Loucy (cell line): ENCODE data around the gene PAFAH1B1.

Experiments
- H2AFZ ChIP-seq: fragments of 200-600 bp; sonication (generic); 2 replicates; pipeline ENCODE4 v1.6.0; 2016; ENCODE audit warnings: antibody characterized with exemption, mild to moderate bottlenecking, low read length, moderate library complexity
- H3F3A ChIP-seq: fragments of 200-600 bp; 2 replicates; pipeline ENCODE4 v1.6.0; 2016; ENCODE audit warnings: antibody characterized with exemption, low read depth, mild to moderate bottlenecking
- H3K27me3 ChIP-seq: fragments of 200-600 bp; sonication (generic); 2 replicates; pipeline ENCODE4 v1.6.1; 2014; ENCODE audit warnings: low read length, mild to moderate bottlenecking; ENCODE audit not compliant: insufficient read depth, poor library complexity, severe bottlenecking
- H3K36me3 ChIP-seq: fragments of 200-600 bp; sonication (generic); 2 replicates; pipeline ENCODE4 v1.6.1; 2016; ENCODE audit warnings: low read length; ENCODE audit not compliant: insufficient read depth
- H3K4me1 ChIP-seq: fragments of 200-600 bp; sonication (generic); 2 replicates; pipeline ENCODE4 v1.5.1; 2014; ENCODE audit warnings: low read length, mild to moderate bottlenecking; ENCODE audit not compliant: insufficient read depth, poor library complexity, severe bottlenecking
- H3K4me2 ChIP-seq: fragments of 200-600 bp; sonication (generic); 2 replicates; pipeline ENCODE4 v1.6.0; 2014; ENCODE audit warnings: antibody characterized with exemption, low read length, low read depth, mild to moderate bottlenecking; ENCODE audit not compliant: poor library complexity, severe bottlenecking
- H3K4me3 ChIP-seq: fragments of 200-600 bp; sonication (generic); 2 replicates; pipeline ENCODE4 v1.5.1; 2014; ENCODE audit warnings: low read length, mild to moderate bottlenecking, mixed read lengths; ENCODE audit not compliant: poor library complexity, severe bottlenecking
- H3K79me2 ChIP-seq: fragments of 200-600 bp; sonication (generic); 2 replicates; pipeline ENCODE4 v1.6.1; 2014; ENCODE audit warnings: low read length; ENCODE audit not compliant: insufficient read depth
- H3K9ac ChIP-seq: fragments of 200-600 bp; sonication (generic); 2 replicates; pipeline ENCODE4 v1.6.0; 2014; ENCODE audit warnings: mild to moderate bottlenecking, low read depth, low read length, moderate library complexity; ENCODE audit not compliant: poor library complexity, severe bottlenecking
- H3K9me2 ChIP-seq: fragments of 200-600 bp; sonication (generic); replicated peaks from 2 replicates; pipeline ENCODE4 v1.6.1; 2016; ENCODE audit warnings: low read depth, low read length, mixed read lengths
- H3K9me3 ChIP-seq: fragments of 200-600 bp; sonication (generic); 2 replicates; pipeline ENCODE4 v1.6.1; 2014; ENCODE audit warnings: mild to moderate bottlenecking, antibody characterized with exemption, low read length, low read depth; ENCODE audit not compliant: insufficient read depth
- H4K20me1 ChIP-seq: fragments of 200-600 bp; sonication (generic); 2 replicates; pipeline ENCODE4 v1.6.0; 2014; ENCODE audit warnings: antibody characterized with exemption, low read length, mild to moderate bottlenecking; ENCODE audit not compliant: insufficient read depth, poor library complexity, severe bottlenecking
- EZH2phosphoT487 ChIP-seq: fragments of 200-600 bp; IDR thresholded peaks from 2 replicates; pipeline ENCODE4 v1.6.1; 2018; ENCODE audit warnings: antibody characterized with exemption, mild to moderate bottlenecking, moderate library complexity, borderline replicate concordance
- TF ChIP-seq, protein P1 (sequence below): fragments of 200-600 bp; sonication (generic); conservative IDR thresholded peaks from 2 replicates; pipeline ENCODE4 v1.5.1; 2014; ENCODE audit warnings: mild to moderate bottlenecking, antibody characterized with exemption, low read length

PAFAH1B1 gene

DNA sequence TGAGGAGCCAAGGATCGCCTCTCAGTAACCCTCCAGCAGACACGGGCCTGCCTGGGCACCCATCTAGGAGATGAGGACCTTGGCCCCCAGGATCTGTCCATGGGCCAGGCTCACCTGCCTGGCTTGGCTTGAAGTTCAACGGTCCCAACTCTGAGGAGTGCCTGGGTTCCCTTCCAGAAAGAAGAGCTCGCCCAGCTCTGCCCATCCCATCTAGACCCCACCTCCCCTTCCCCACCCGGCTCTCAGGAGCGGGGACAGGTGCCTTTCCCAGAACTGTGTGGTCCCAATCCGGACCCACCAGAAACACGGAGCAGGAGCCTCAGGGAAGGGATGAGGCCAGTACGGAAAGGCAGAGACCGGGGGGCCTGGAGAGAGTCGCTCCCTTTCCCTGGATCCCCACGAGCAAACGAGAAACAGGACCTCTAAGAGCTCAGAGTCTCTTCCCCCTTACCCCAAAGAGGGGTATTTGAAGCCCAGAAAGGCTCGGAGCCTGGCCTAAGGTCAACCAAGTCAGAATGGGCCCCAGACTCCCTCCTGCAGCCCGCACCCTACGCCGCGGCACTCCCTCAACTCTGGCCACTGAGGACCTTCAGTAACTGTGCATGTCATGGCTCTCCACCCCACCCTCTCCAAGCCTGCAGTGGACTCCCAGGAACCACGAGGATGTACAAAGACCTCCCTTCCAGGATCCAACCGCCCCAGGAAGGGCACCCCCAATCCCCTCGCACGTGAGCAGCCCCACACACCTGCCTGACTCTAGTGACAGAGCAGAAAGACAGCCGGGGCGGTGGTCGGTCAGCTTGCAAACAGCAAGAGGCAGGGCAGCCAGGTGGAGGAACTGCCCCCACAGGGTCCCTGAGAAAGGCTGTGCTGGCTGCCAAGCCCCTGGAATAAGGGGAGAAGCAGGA, 112.7 kb downstream of the PAFAH1B1 start:
- no peak overlapping the region for H2AFZ ChIP-seq
- peaks cover 21% of the 10 kb centered on the region; the same call in 1 of the 2 replicates for H3K36me3 ChIP-seq
- peaks cover 27% of the 10 kb centered on the region for H3K4me1 ChIP-seq
- no peaks in the 10 kb centered on the region for H3F3A ChIP-seq
- no peaks in the 10 kb centered on the region for H3K27me3 ChIP-seq
- H3K4me3 ChIP-seq = no peak overlapping the region
- H3K79me2 ChIP-seq = peaks cover 66% of the 10 kb centered on the region
- peaks cover 45% of the 10 kb centered on the region for H4K20me1 ChIP-seq
- TF ChIP-seq, protein P1, sequence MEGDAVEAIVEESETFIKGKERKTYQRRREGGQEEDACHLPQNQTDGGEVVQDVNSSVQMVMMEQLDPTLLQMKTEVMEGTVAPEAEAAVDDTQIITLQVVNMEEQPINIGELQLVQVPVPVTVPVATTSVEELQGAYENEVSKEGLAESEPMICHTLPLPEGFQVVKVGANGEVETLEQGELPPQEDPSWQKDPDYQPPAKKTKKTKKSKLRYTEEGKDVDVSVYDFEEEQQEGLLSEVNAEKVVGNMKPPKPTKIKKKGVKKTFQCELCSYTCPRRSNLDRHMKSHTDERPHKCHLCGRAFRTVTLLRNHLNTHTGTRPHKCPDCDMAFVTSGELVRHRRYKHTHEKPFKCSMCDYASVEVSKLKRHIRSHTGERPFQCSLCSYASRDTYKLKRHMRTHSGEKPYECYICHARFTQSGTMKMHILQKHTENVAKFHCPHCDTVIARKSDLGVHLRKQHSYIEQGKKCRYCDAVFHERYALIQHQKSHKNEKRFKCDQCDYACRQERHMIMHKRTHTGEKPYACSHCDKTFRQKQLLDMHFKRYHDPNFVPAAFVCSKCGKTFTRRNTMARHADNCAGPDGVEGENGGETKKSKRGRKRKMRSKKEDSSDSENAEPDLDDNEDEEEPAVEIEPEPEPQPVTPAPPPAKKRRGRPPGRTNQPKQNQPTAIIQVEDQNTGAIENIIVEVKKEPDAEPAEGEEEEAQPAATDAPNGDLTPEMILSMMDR = no peak
- no peak for TF ChIP-seq EZH2phosphoT487
- no peak overlapping the region for H3K9ac ChIP-seq
- H3K9me3 ChIP-seq = no peaks in the 10 kb centered on the region
- H3K9me2 ChIP-seq = no peaks in the 10 kb centered on the region
- H3K4me2 ChIP-seq = peak overlapping the region; percentile 99

DNA sequence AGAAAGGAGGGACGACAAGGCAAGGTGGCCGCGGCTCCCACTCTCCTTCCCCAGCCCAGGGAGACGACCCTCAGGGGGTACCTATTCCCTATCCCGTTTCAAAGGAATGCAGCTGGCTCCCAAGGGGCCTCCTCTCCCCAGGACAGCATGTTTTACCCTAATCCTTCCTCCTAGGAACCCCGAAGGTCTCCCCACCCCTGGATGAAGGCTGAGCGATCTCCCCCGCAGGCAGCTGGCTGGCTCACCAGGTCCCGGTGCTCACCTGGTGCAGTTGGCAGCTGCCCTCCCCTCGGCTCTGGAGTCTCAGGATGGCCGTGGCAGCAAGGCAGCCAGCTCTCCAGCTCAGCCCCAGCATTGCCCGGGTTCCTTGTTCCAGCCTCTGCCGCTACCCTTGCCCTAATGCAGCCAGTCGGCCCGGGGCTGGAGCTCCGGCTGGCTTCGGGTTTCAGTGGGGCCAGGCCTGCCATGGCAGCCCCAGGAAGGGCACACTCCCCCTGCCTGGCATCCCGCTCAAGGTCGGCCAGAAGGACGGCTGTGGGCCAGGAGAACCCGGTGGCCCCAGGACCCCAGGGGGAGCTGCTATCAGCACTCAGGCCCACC, 113.6 kb downstream of the PAFAH1B1 start:
- Histone ChIP-seq H4K20me1 (peaks cover 46% of the 10 kb centered on the region), H3K9ac (no peak overlapping the region), H3K36me3 (peaks cover 13% of the 10 kb centered on the region; the same call in 1 of the 2 replicates), H3K4me3 (no peak overlapping the region), H3K79me2 (peaks cover 68% of the 10 kb centered on the region), H3K9me3 (no peaks in the 10 kb centered on the region), H2AFZ (no peak overlapping the region), H3K4me1 (peaks cover 27% of the 10 kb centered on the region), H3K27me3 (no peaks in the 10 kb centered on the region), H3F3A (no peaks in the 10 kb centered on the region), H3K4me2 (peak overlapping the region; percentile 99), H3K9me2 (no peaks in the 10 kb centered on the region)
- TF ChIP-seq EZH2phosphoT487 = no peak
- TF ChIP-seq, protein P1 = no peak

DNA sequence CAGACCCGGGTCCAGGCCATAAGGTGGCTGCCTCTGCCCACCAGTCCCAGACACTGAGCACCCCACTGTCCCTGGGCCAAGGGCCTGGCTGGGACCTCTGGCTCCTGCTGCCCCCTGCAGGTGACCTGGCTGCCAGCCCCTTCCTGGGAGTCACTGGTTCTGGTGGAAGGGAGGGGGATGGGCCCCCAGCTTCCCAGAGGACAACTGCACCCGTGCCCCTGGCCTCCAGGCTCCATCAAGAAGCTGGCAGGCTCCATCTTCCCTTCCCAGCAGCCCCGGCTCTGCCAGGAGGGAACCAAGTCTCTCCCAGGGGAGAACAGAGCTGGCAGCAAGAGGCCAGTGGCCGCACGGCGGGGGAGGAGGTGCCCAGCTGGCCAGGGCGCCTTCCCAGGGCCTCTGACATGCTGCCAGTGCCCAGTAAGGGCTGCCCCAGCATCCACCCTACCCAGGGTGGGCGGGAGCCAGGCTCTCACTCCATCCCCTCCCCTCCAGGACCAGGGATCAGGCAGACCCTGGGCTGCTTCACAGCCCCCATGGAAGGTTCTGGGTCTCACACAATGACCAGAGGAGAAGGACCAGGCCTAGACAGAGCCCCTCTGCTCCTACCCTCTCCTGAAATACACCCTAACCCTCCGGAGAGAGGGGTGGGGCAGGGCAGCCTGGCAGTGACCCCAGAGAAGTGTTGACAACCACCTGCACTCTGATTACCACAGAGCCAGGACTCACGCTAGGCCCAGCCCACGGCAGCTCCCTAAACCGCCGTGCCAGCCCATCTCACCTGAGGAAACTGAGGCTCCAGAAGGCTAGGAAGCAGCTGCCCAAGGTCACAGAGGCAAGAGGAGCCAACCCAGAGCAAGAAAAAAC, 114.5 kb downstream of the PAFAH1B1 start:
- Histone ChIP-seq H3F3A (no peaks in the 10 kb centered on the region), H3K9me3 (no peaks in the 10 kb centered on the region), H3K27me3 (no peaks in the 10 kb centered on the region), H4K20me1 (peaks cover 46% of the 10 kb centered on the region), H3K4me1 (peaks cover 36% of the 10 kb centered on the region), H3K36me3 (peaks cover 5% of the 10 kb centered on the region; the same call in 1 of the 2 replicates), H2AFZ (no peak overlapping the region), H3K4me3 (peak overlapping the region; percentile 33), H3K4me2 (peak overlapping the region; percentile 99), H3K9me2 (no peaks in the 10 kb centered on the region), H3K9ac (peak overlapping the region; percentile 74), H3K79me2 (peaks cover 76% of the 10 kb centered on the region)
- no peak for TF ChIP-seq EZH2phosphoT487
- TF ChIP-seq, protein P1 = peak; percentile 62
